DND-41 (cell line): ENCODE measurements around the gene TRIP12.
"Not testable (repeated sequence)": the region's sequence is repeated elsewhere in the genome, so short reads cannot be mapped to it uniquely, and the experiment has no call there.

Experiments used
- CTCF ChIP-seq: IDR thresholded peaks from 2 replicates; pipeline ENCODE4 v1.5.1; 2012; ENCODE audit warnings: borderline replicate concordance, low read length, moderate library complexity, mild to moderate bottlenecking; ENCODE audit not compliant: poor library complexity, severe bottlenecking; ENCODE audit errors: extremely low read depth
- EZH2 ChIP-seq: IDR thresholded peaks from 3 replicates; pipeline ENCODE4 v1.6.1; 2012; ENCODE audit warnings: borderline replicate concordance, low read depth, mild to moderate bottlenecking, moderate library complexity, low read length, inconsistent platforms; ENCODE audit not compliant: severe bottlenecking

GRCh38 chr2:229963596-229963995 lies 41.8 kb upstream of the TRIP12 start:
- not testable (repeated sequence) for TF ChIP-seq CTCF, EZH2
